Neural progenitor cell (in vitro differentiated cells): Measurements from ENCODE around the gene CC2D1A. TPM values are rescaled to one million over a fixed set of nuclear protein-coding genes. Genes with fewer than 3 reads are reported as not detected.

Experiments
- DNase-seq: peaks from one replicate; pipeline ENCODE4 v3.0.0-alpha.2; 2016; ENCODE audit warnings: low spot score
- H2AFZ ChIP-seq: fragments of 200-600 bp; sonication (generic); replicated peaks from 2 replicates; pipeline ENCODE4 v1.6.1; 2016; ENCODE audit warnings: antibody characterized with exemption
- H3F3A ChIP-seq: fragments of 200-600 bp; sonication (generic); 2 replicates; pipeline ENCODE4 v1.6.1; 2016; ENCODE audit warnings: antibody characterized with exemption, low read depth
- H3K27ac ChIP-seq: fragments of 200-600 bp; sonication (generic); 2 replicates; pipeline ENCODE4 v1.5.1; 2016; ENCODE audit warnings: mild to moderate bottlenecking
- H3K27me3 ChIP-seq: fragments of 200-600 bp; sonication (generic); 2 replicates; pipeline ENCODE4 v1.6.1; 2016; ENCODE audit warnings: mild to moderate bottlenecking, moderate library complexity
- H3K36me3 ChIP-seq: fragments of 200-600 bp; sonication (generic); 2 replicates; pipeline ENCODE4 v1.5.1; 2016
- H3K4me1 ChIP-seq: fragments of 200-600 bp; sonication (generic); 2 replicates; pipeline ENCODE4 v1.6.1; 2016; ENCODE audit warnings: mixed run types
- H3K4me2 ChIP-seq: fragments of 200-600 bp; sonication (generic); 2 replicates; pipeline ENCODE4 v1.6.1; 2016
- H3K4me3 ChIP-seq: fragments of 200-600 bp; sonication (generic); 2 replicates; pipeline ENCODE4 v1.5.1; 2016
- H3K79me2 ChIP-seq: fragments of 200-600 bp; sonication (generic); 2 replicates; pipeline ENCODE4 v1.6.1; 2016; ENCODE audit warnings: low read depth
- H3K9ac ChIP-seq: fragments of 200-600 bp; sonication (generic); 2 replicates; pipeline ENCODE4 v1.6.1; 2016
- H3K9me3 ChIP-seq: fragments of 200-600 bp; sonication (generic); 2 replicates; pipeline ENCODE4 v1.5.1; 2016; ENCODE audit warnings: low read depth
- H4K20me1 ChIP-seq: fragments of 200-600 bp; sonication (generic); 2 replicates; pipeline ENCODE4 v1.6.1; 2016; ENCODE audit warnings: low read depth
- H3K27ac Mint-ChIP-seq: 3 replicates; pipeline ENCODE4 v1.8.0; 2021; ENCODE audit warnings: mixed read lengths
- H3K27me3 Mint-ChIP-seq: 2 replicates; pipeline ENCODE4 v1.8.0; 2022; ENCODE audit warnings: low read depth, mild to moderate bottlenecking, inconsistent platforms, moderate library complexity, mixed read lengths; ENCODE audit not compliant: insufficient read depth
- H3K36me3 Mint-ChIP-seq: 3 replicates; pipeline ENCODE4 v1.8.0; 2021; ENCODE audit warnings: mixed read lengths
- H3K4me1 Mint-ChIP-seq: 3 replicates; pipeline ENCODE4 v1.8.0; 2021; ENCODE audit warnings: mixed read lengths
- H3K4me3 Mint-ChIP-seq: 3 replicates; pipeline ENCODE4 v1.8.0; 2021; ENCODE audit warnings: mild to moderate bottlenecking, moderate library complexity, mixed read lengths
- H3K9me3 Mint-ChIP-seq: 3 replicates; pipeline ENCODE4 v1.8.0; 2020; ENCODE audit warnings: mixed read lengths
- CTCF ChIP-seq: fragments of 200-600 bp; sonication (generic); IDR thresholded peaks from 2 replicates; pipeline ENCODE4 v1.5.1; 2017; ENCODE audit warnings: antibody characterized with exemption, mild to moderate bottlenecking
- EZH2 ChIP-seq: fragments of 200-600 bp; sonication (generic); IDR thresholded peaks from 2 replicates; pipeline ENCODE4 v1.6.1; 2017; ENCODE audit warnings: antibody characterized with exemption, mild to moderate bottlenecking, moderate library complexity
- EZH2phosphoT487 ChIP-seq: fragments of 200-600 bp; sonication (generic); IDR thresholded peaks from 2 replicates; pipeline ENCODE4 v1.6.1; 2017; ENCODE audit warnings: antibody characterized with exemption
- total RNA-seq: library from RNA; depleted of rRNA; stranded (reverse); fragments of >200 nt; gene quantifications from 2 replicates; pipeline ENCODE4 v1.2.3, GENCODE V29; 2015; ENCODE audit warnings: low replicate concordance

The CC2D1A gene
- total RNA-seq, 1 donor from 2014 or later, result 8.1 TPM

GRCh38 chr19:13892870-13893269 is 13.1 kb upstream of the CC2D1A start:
- no peak overlapping the region for H3K9ac ChIP-seq
- Mint-ChIP-seq H3K4me1 (no peaks in the 10 kb centered on the region), H3K4me3 (no peak overlapping the region), H3K27me3 (peaks cover 2% of the 10 kb centered on the region), H3K27ac (no peak overlapping the region), H3K9me3 (no peaks in the 10 kb centered on the region), H3K36me3 (peaks cover 1% of the 10 kb centered on the region)
- H3F3A ChIP-seq, result no peaks in the 10 kb centered on the region
- DNase-seq, result no peak
- H2AFZ ChIP-seq, result no peak overlapping the region
- H3K27ac ChIP-seq, result no peak overlapping the region
- H3K27me3 ChIP-seq, result no peaks in the 10 kb centered on the region
- no peaks in the 10 kb centered on the region for H3K79me2 ChIP-seq
- no peaks in the 10 kb centered on the region for H3K4me1 ChIP-seq
- H3K9me3 ChIP-seq, result no peaks in the 10 kb centered on the region
- no peak for TF ChIP-seq CTCF
- TF ChIP-seq EZH2phosphoT487, result no peak
- no peak for TF ChIP-seq EZH2
- H3K36me3 ChIP-seq, result no peaks in the 10 kb centered on the region
- H3K4me3 ChIP-seq, result no peak overlapping the region
- H4K20me1 ChIP-seq, result no peaks in the 10 kb centered on the region
- no peak overlapping the region for H3K4me2 ChIP-seq

- Histone ChIP-seq H3F3A (no peaks in the 10 kb centered on the region), H4K20me1 (no peaks in the 10 kb centered on the region), H3K9me3 (no peaks in the 10 kb centered on the region), H3K27me3 (no peaks in the 10 kb centered on the region), H3K4me3 (no peak overlapping the region), H3K79me2 (no peaks in the 10 kb centered on the region), H3K4me1 (no peaks in the 10 kb centered on the region), H3K9ac (no peak overlapping the region), H3K36me3 (no peaks in the 10 kb centered on the region), H3K27ac (no peak overlapping the region), H2AFZ (no peak overlapping the region), H3K4me2 (no peak overlapping the region)
- TF ChIP-seq EZH2phosphoT487 (no peak), EZH2 (no peak), CTCF (no peak)
- no peak for DNase-seq
- Mint-ChIP-seq H3K9me3 (no peaks in the 10 kb centered on the region), H3K27ac (no peak overlapping the region), H3K36me3 (peaks cover 1% of the 10 kb centered on the region), H3K4me1 (peaks cover 1% of the 10 kb centered on the region), H3K27me3 (peaks cover 2% of the 10 kb centered on the region), H3K4me3 (no peak overlapping the region)
Observed at GRCh38 chr19:13894552-13894951, 11.4 kb upstream of the CC2D1A start.

GRCh38 chr19:13896227-13896626 is 9.8 kb upstream of the CC2D1A start:
- H3K4me3 ChIP-seq, result no peak overlapping the region
- Mint-ChIP-seq H3K36me3 (no peaks in the 10 kb centered on the region), H3K27me3 (peaks cover 5% of the 10 kb centered on the region), H3K27ac (no peak overlapping the region), H3K4me1 (peaks cover 2% of the 10 kb centered on the region), H3K9me3 (no peaks in the 10 kb centered on the region), H3K4me3 (no peak overlapping the region)
- no peak overlapping the region for H2AFZ ChIP-seq
- TF ChIP-seq EZH2 (no peak), EZH2phosphoT487 (no peak), CTCF (no peak)
- no peaks in the 10 kb centered on the region for H4K20me1 ChIP-seq
- no peaks in the 10 kb centered on the region for H3F3A ChIP-seq
- no peaks in the 10 kb centered on the region for H3K9me3 ChIP-seq
- H3K27me3 ChIP-seq, result no peaks in the 10 kb centered on the region
- no peak overlapping the region for H3K27ac ChIP-seq
- H3K9ac ChIP-seq, result no peak overlapping the region
- no peaks in the 10 kb centered on the region for H3K4me1 ChIP-seq
- H3K36me3 ChIP-seq, result no peaks in the 10 kb centered on the region
- H3K79me2 ChIP-seq, result no peaks in the 10 kb centered on the region
- DNase-seq, result no peak
- H3K4me2 ChIP-seq, result no peak overlapping the region
